Karpas-422 (cell line): ENCODE results near the gene TPST1. TPM values are rescaled to one million over a fixed set of nuclear protein-coding genes. Genes with fewer than 3 reads are reported as not detected.

Experiments used
- DNase-seq: peaks from one replicate; pipeline ENCODE4 v3.0.0-alpha.2; 2015
- H2AFZ ChIP-seq: fragments of 200-600 bp; sonication (generic); 2 replicates; pipeline ENCODE4 v1.6.1; 2014; ENCODE audit warnings: antibody characterized with exemption, low read length, mixed read lengths
- H3K27ac ChIP-seq: fragments of 200-600 bp; sonication (generic); 2 replicates; pipeline ENCODE4 v1.5.1; 2014; ENCODE audit warnings: mild to moderate bottlenecking, low read length, moderate library complexity
- H3K27me3 ChIP-seq: fragments of 200-600 bp; sonication (generic); 2 replicates; pipeline ENCODE4 v1.6.1; 2014; ENCODE audit warnings: low read length, mixed read lengths
- H3K36me3 ChIP-seq: fragments of 200-600 bp; sonication (generic); 2 replicates; pipeline ENCODE4 v1.6.1; 2014; ENCODE audit warnings: low read length, mixed read lengths; ENCODE audit not compliant: insufficient read depth
- H3K4me1 ChIP-seq: fragments of 200-600 bp; sonication (generic); 2 replicates; pipeline ENCODE4 v1.6.1; 2014; ENCODE audit warnings: mild to moderate bottlenecking, low read length, mixed read lengths
- H3K4me2 ChIP-seq: fragments of 200-600 bp; sonication (generic); 2 replicates; pipeline ENCODE4 v1.6.1; 2014; ENCODE audit warnings: low read length, low read depth, mild to moderate bottlenecking; ENCODE audit not compliant: poor library complexity, severe bottlenecking
- H3K4me3 ChIP-seq: fragments of 200-600 bp; sonication (generic); 2 replicates; pipeline ENCODE4 v1.5.1; 2014; ENCODE audit warnings: mild to moderate bottlenecking, antibody characterized with exemption, low read length, mixed read lengths
- H3K79me2 ChIP-seq: fragments of 200-600 bp; sonication (generic); 2 replicates; pipeline ENCODE4 v1.6.1; 2014; ENCODE audit warnings: mild to moderate bottlenecking, low read length, mixed read lengths
- H3K9ac ChIP-seq: fragments of 200-600 bp; sonication (generic); 2 replicates; pipeline ENCODE4 v1.6.0; 2014; ENCODE audit warnings: low read length
- H3K9me2 ChIP-seq: fragments of 200-600 bp; sonication (generic), shearing (Covaris generic); replicated peaks from 2 replicates; pipeline ENCODE4 v1.6.0; 2014; ENCODE audit warnings: mild to moderate bottlenecking, low read length, moderate library complexity; ENCODE audit not compliant: insufficient read depth
- H3K9me3 ChIP-seq: fragments of 300-700, 200-600 bp; sonication (generic); 2 replicates; pipeline ENCODE4 v1.6.1; 2014; ENCODE audit warnings: low read length, mixed read lengths
- H4K20me1 ChIP-seq: fragments of 200-600 bp; sonication (generic); 2 replicates; pipeline ENCODE4 v1.6.1; 2014; ENCODE audit warnings: mild to moderate bottlenecking, antibody characterized with exemption, low read length, low read depth; ENCODE audit not compliant: insufficient read depth
- total RNA-seq: library from RNA; depleted of rRNA; stranded (reverse); fragments of >200 nt; shearing (Covaris generic); gene quantifications from 2 replicates; pipeline ENCODE4 v1.2.3, GENCODE V29; 2014; ENCODE audit warnings: low replicate concordance

The TPST1 gene
- total RNA-seq, 1 experiment from 2014 or later = 8.5 TPM

DNA sequence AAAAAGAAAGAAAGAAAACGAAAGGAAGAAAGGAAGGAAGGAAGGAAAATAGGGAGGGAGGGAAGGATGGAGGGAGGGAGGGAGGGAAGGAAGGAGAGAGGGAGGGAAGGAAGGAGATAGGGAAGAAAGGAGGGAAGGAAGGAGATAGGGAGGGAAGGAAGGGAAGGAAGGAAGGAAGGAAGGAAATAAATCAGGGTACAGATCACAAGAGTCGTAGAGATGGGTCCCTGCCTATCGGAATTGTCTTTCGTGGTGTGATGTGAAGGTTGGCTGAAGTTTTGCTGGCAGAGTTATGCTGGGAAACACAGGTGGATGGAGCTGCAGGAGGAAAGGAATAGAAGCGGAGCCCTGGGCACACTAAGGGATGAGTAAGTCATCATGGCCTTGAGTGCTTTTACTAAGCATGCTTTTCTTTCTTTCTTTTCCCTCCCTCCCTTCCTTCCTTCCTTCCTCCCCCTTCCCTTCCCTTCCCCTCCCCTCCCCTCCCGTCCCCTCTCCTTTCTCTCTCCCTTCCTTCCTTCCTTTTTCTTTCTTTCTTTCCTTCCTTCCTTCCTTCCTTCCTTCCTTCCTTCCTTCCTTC, 11.9 kb upstream of the TPST1 start:
- Histone ChIP-seq H3K36me3 (no peaks in the 10 kb centered on the region), H3K9me3 (no peaks in the 10 kb centered on the region), H3K9ac (no peak overlapping the region), H3K4me1 (no peaks in the 10 kb centered on the region), H3K9me2 (no peaks in the 10 kb centered on the region), H3K4me3 (no peak overlapping the region), H3K79me2 (no peaks in the 10 kb centered on the region), H2AFZ (no peak overlapping the region), H3K27ac (no peak overlapping the region), H3K27me3 (no peaks in the 10 kb centered on the region), H3K4me2 (no peak overlapping the region), H4K20me1 (no peaks in the 10 kb centered on the region)
- no peak for DNase-seq

DNA sequence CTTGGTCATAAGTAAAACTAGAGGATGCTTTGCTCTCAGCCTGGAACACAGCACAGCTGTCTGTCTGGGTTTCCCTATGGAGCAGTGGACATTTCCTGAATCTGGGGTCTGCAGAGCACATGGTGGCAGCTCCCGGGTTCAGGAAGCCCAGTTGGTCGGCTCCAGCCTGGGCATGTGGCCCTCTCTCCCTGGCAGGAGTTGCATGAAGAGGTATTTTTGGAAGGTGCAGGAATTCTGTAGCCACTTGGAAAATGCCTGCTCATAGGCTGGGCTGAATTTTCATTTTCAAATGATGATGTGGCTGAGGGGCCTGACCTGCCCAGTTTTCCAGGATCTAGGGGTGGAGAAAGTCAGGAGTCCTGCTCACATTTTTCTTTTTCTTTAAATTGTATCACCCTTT, 6.7 kb upstream of the TPST1 start:
- Histone ChIP-seq H4K20me1 (no peaks in the 10 kb centered on the region), H3K4me3 (no peak overlapping the region), H3K4me2 (no peak overlapping the region), H3K79me2 (no peaks in the 10 kb centered on the region), H3K9ac (no peak overlapping the region), H2AFZ (no peak overlapping the region), H3K9me3 (no peaks in the 10 kb centered on the region), H3K36me3 (no peaks in the 10 kb centered on the region), H3K27me3 (no peaks in the 10 kb centered on the region), H3K4me1 (no peaks in the 10 kb centered on the region), H3K27ac (no peak overlapping the region), H3K9me2 (no peaks in the 10 kb centered on the region)
- DNase-seq = no peak

DNA sequence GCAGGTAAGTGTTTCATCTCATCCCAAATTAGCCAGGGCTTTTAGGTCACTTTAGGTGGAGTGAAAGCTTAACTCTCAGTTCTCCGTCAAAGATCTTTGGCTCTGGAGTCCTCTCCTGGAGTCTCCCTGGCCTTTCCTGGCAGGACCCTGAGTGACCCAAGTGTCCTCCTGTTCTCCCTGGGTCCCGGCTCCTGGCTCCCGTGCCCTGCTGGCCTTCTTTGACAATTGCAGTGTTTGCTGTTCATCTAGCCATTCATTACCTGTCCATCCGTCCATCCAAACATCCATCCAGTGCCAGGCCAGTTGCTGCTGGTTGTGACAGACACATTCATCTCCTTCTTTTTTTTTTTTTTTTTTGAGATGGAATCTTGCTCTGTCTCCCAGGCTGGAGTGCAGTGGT, 6.2 kb upstream of the TPST1 start:
- H3K4me2 ChIP-seq = no peak overlapping the region
- H3K79me2 ChIP-seq = no peaks in the 10 kb centered on the region
- H3K9ac ChIP-seq = no peak overlapping the region
- no peaks in the 10 kb centered on the region for H3K36me3 ChIP-seq
- H3K27me3 ChIP-seq = no peaks in the 10 kb centered on the region
- H3K4me3 ChIP-seq = no peak overlapping the region
- no peaks in the 10 kb centered on the region for H3K9me2 ChIP-seq
- no peaks in the 10 kb centered on the region for H3K9me3 ChIP-seq
- DNase-seq = no peak
- H4K20me1 ChIP-seq = no peaks in the 10 kb centered on the region
- H2AFZ ChIP-seq = no peak overlapping the region
- no peaks in the 10 kb centered on the region for H3K4me1 ChIP-seq
- no peak overlapping the region for H3K27ac ChIP-seq

DNA sequence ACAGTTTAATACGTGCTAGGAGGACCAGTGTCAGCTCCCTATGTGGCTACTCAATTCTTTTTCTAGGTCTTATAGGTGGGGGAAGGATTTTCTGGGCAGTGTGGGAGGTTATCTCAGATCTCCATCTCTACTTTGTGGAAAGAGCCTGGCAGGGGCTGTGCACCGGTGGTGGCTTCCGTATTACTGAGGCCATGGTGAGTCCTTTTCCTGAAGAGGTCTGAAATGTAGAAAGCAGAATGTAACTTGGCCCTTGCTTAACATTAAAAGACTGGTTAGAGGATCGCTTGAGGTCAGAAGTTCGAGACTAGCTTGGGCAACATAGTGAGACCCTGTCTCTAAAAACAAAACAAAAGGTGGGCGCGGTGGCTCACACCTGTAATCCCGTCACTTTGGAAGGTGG, 2.7 kb upstream of the TPST1 start:
- no peak overlapping the region for H2AFZ ChIP-seq
- H3K9me2 ChIP-seq = no peaks in the 10 kb centered on the region
- no peak for DNase-seq
- H4K20me1 ChIP-seq = peaks cover 6% of the 10 kb centered on the region; the same call in 1 of the 2 replicates
- H3K36me3 ChIP-seq = no peaks in the 10 kb centered on the region
- H3K79me2 ChIP-seq = no peaks in the 10 kb centered on the region
- peaks cover 20% of the 10 kb centered on the region for H3K4me1 ChIP-seq
- H3K27ac ChIP-seq = no peak overlapping the region
- H3K9ac ChIP-seq = no peak overlapping the region
- no peaks in the 10 kb centered on the region for H3K27me3 ChIP-seq
- no peak overlapping the region for H3K4me3 ChIP-seq
- no peaks in the 10 kb centered on the region for H3K9me3 ChIP-seq
- H3K4me2 ChIP-seq = no peak overlapping the region

DNA sequence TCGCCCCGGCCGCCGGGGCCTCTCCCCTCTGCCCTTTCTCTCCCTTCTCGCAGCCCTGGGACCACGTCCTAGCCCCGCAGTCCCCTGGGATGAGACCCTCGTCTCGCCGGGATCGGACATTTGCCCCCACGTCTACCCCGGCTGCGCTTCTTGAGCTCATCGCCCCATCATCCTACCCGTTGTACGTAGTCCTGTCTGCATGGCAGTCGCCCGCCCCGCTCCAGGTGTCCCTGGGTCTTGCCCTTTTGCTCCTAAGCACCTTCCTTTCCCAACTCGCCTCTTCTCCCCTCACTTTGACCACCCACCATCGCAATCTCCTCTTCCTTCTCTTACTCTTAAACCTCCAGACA, 582 bp downstream of the TPST1 start:
- no peak overlapping the region for H3K27ac ChIP-seq
- H3K4me2 ChIP-seq = peak overlapping the region; percentile 99
- no peaks in the 10 kb centered on the region for H3K36me3 ChIP-seq
- no peaks in the 10 kb centered on the region for H3K9me3 ChIP-seq
- peak overlapping the region; percentile 83 for H3K9ac ChIP-seq
- no peaks in the 10 kb centered on the region for H3K9me2 ChIP-seq
- H4K20me1 ChIP-seq = peaks cover 9% of the 10 kb centered on the region; the same call in 1 of the 2 replicates
- peak overlapping the region; percentile 96 for H3K4me3 ChIP-seq
- peak overlapping the region; percentile 100 for H2AFZ ChIP-seq
- no peaks in the 10 kb centered on the region for H3K79me2 ChIP-seq
- no peaks in the 10 kb centered on the region for H3K27me3 ChIP-seq
- H3K4me1 ChIP-seq = peaks cover 20% of the 10 kb centered on the region
- no peak for DNase-seq

DNA sequence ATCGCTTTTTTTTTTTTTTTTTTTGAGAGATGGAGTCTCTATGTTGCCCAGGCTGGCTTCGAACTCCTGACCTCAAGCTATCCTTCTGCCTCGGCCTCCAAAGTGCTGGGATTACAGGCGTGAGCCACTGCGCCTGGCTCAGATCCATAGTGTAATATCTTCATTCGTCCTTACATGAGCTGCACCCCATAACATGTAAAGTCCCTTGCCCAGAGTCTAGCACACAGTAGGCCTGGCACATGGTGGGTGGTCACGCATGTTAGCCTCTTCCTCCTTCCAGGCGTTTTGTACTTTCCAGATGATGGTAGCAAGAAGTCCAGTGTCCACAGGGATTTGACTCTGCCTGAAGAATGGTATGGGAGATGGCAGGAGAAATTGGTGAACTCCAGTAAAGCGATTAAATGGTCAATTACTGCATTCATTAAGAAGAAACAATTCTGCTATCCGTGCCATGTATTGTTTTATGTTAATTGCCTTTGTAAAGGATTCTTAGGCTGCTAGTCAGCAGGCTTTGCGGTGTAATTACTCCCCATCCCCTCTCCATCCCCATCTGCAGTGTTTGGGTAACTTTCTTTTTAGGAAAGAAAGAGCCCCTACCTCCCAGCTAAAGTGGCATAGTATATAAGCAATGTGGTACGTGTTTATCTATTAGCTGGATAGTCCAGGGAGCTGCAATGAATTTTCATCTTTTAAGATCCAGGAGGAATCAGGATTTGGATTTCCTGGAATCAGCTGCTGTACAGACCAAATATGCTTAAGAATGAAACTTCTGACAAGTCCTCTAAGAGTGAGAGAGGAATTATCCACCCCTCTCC, 1.2 kb downstream of the TPST1 start:
- peaks cover 9% of the 10 kb centered on the region; the same call in 1 of the 2 replicates for H4K20me1 ChIP-seq
- peak overlapping the region; percentile 99 for H3K4me2 ChIP-seq
- H2AFZ ChIP-seq = no peak overlapping the region
- no peaks in the 10 kb centered on the region for H3K27me3 ChIP-seq
- peaks cover 20% of the 10 kb centered on the region for H3K4me1 ChIP-seq
- no peak overlapping the region for H3K27ac ChIP-seq
- H3K4me3 ChIP-seq = peak overlapping the region; percentile 96
- no peaks in the 10 kb centered on the region for H3K9me3 ChIP-seq
- no peaks in the 10 kb centered on the region for H3K79me2 ChIP-seq
- peak overlapping the region; percentile 83; the same call in 1 of the 2 replicates for H3K9ac ChIP-seq
- H3K36me3 ChIP-seq = no peaks in the 10 kb centered on the region
- DNase-seq = no peak
- no peaks in the 10 kb centered on the region for H3K9me2 ChIP-seq

DNA sequence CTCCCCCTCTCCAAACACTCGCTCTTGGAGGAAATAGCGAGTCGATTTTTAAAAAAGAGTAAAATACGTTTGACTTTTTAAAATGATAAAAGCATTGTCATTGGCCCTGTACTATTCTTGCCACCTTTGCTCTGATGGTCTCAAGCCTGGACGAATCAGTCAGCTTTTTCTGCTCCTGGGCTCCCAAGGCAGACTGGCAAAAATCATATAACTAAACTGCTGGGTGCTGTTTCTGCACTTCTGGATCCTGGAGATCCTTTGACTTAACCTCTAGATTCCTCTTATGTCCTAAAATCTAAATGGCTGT, 1.8 kb downstream of the TPST1 start:
- H3K79me2 ChIP-seq = no peaks in the 10 kb centered on the region
- no peaks in the 10 kb centered on the region for H3K36me3 ChIP-seq
- H3K27me3 ChIP-seq = no peaks in the 10 kb centered on the region
- DNase-seq = no peak
- peaks cover 9% of the 10 kb centered on the region; the same call in 1 of the 2 replicates for H4K20me1 ChIP-seq
- no peak overlapping the region for H3K4me2 ChIP-seq
- H3K4me3 ChIP-seq = no peak overlapping the region
- no peaks in the 10 kb centered on the region for H3K9me3 ChIP-seq
- H3K9ac ChIP-seq = no peak overlapping the region
- H3K27ac ChIP-seq = no peak overlapping the region
- no peak overlapping the region for H2AFZ ChIP-seq
- no peaks in the 10 kb centered on the region for H3K9me2 ChIP-seq
- H3K4me1 ChIP-seq = peaks cover 20% of the 10 kb centered on the region

DNA sequence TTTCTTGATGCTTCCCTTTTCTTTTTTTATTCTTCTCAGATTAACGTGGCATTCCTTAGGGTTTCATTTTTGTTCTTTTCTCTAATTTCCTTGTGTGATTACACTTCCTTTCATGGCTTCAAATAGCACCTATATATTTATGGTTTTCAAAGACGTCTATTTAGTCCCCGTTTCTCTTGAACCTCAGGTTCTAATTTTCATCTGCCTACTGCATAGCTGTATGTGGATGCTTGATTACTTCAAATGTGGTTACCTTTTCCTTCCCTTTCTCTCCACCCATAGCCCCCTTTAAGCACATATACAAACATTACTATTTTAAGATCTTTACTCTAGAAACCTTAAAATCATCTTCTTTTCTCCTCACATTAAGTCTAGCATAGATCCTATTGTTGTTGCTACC, 2.4 kb downstream of the TPST1 start:
- Histone ChIP-seq H2AFZ (no peak overlapping the region), H3K4me1 (peaks cover 20% of the 10 kb centered on the region), H3K27me3 (no peaks in the 10 kb centered on the region), H3K27ac (no peak overlapping the region), H3K9ac (no peak overlapping the region), H3K9me3 (no peaks in the 10 kb centered on the region), H3K9me2 (no peaks in the 10 kb centered on the region), H3K36me3 (no peaks in the 10 kb centered on the region), H4K20me1 (peaks cover 9% of the 10 kb centered on the region; the same call in 1 of the 2 replicates), H3K4me3 (no peak overlapping the region), H3K79me2 (no peaks in the 10 kb centered on the region), H3K4me2 (no peak overlapping the region)
- DNase-seq = no peak
